Fibroblast of the conjunctiva (primary cell): ENCODE results near the gene RAMP1.
A peak's percentile ranks its signal among the peaks of the same experiment; 100 is the strongest.

Experiments used
- DNase-seq: peaks from one replicate; pipeline ENCODE4 v3.0.0-alpha.2; 2010; ENCODE audit warnings: low read depth

The RAMP1 gene

DNA sequence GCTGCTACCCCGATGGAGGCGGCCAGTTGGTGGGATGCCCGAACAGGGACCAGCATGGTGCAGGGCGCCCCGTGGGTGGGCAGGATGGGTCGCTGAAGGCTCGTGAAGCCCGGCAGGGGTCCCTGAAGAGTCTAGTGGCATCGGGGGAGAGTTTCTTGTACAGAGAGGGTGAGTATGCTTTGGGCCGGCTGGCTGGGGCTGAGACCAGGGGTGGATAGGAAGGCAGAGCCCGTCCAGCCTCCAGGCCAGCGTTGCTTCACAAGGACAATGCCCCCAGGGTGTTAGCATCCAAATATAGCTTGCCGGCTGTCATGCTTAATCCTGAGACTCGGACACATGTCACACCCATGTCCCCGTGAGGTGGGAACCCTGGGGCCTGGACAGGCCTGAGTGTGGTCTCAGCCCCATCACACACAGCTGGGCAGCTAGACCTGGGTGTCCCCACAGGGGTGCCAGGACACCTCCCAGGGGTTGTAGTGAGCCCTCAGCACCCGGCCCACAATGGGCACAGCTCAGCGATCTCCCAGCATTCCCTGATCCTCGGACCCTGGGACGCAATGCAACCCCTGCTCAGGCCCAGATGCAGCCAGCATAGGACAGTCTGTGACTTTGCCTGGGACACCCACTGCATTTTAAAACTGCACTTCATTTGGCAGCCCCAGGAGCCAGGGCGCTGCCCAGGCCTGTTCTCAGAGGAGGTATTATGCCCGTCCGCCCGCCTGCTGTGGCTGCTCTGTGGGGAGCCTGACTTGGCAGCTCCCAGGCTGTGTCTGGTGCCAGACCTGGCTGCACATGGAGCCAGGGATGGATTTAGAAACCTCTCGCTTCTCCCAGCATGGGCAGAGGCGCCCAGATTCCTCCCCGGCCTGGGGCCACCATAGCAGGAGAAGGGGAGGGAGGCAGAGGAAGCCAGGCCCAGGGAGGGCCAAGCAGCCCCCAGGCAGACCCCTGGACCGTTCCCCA is 36.4 kb downstream of the RAMP1 start:
- no peak for DNase-seq

DNA sequence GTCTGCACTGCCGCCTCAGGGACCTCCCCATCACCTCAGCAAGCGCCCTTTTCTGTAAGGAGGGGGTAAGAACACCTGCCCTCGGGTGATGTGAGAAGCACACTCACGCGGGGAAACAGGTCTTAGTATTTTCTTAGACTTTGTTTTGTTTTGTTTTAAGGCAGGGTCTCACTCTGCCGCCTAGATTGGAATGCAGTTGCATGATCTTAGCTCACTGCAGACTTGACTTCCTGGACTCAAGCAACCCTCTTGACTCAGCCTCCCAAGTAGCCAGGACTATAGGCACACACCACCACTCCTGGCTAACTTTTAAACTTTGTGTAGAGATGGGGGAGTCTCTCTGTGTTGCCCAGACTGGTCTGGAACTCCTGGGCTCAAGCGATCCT is 37.1 kb downstream of the RAMP1 start:
- DNase-seq, result peak; percentile 9

DNA sequence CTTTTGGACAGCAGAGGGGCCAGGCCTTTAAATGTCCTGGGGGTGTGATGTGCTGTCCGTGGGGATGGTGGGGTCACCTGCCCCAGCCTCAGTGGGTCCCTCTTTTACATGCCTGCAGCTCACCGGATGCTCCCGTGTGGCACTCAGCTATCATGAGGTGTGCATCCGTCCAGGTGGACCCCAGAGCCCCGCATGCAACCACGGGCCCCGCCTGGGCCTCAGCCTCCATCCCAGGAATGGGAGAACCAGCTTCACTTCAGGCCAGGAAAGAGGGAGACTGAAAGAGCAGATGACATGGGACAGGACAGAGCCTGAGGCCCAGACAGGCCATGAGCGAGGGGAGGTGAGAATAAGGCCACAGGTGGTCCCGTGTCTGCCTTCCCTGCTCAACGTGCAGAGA is 37.5 kb downstream of the RAMP1 start:
- DNase-seq, result no peak

DNA sequence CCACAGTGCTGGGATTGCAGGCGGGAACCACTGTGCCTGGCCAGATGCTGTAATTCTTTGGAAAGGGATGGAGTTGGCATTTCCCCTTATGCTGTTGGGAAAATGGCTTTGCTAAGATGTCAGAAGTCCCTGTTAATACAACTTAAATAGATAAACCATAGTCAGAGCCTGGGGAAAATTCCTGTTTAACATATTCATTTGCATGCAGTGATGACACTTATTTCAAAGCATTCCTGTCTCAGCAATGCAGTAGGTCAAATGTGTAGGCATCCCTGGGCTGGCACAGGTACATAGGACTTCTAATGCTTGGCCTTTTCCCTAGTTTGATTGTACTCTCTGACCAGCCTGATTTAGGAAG is 38.6 kb downstream of the RAMP1 start:
- DNase-seq, result no peak

DNA sequence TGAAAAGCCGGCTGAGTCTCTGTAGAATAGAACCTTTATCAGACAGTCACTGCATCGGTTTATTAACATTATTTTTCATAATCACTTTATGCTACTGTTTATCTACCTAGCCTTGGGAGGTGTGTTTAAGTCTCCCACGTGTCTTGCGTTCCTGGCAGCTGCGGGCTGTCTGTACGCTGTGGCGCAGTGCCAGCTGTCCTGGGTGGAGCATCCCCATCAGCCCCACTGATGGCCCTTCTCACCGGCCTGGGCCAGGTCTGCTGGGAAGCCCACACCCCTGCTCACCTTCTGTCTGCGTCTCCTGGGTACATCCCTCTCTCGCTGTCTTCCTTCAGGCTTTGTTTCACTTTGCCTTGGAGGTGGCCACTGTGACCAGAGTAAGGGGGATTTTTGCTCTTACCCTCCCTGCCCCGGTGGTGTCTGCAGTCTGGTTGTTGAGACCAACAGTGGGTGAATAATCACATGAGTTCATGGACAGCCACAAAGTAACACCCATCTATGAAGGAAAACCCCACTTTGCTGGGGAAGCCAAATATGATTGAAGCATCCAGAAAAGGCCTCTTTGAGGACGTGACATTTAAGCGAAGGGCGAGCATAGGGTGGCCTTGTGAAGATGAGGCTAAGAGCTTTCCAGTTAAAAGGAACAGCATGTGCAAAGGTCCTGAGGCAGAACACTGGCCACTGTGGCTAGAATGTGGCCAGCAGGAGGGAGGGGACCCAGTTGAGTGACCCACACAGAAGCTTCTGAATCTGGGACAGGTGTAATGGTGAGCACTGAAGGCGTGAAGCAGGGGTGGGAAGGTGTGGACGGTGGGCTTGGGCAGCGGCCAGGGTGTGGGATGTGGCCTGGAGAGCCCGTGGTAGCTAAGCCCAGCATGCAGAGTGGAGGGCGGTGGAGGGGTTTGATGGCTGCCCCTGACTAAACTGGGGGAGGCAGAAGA is 41.7 kb downstream of the RAMP1 start:
- no peak for DNase-seq

DNA sequence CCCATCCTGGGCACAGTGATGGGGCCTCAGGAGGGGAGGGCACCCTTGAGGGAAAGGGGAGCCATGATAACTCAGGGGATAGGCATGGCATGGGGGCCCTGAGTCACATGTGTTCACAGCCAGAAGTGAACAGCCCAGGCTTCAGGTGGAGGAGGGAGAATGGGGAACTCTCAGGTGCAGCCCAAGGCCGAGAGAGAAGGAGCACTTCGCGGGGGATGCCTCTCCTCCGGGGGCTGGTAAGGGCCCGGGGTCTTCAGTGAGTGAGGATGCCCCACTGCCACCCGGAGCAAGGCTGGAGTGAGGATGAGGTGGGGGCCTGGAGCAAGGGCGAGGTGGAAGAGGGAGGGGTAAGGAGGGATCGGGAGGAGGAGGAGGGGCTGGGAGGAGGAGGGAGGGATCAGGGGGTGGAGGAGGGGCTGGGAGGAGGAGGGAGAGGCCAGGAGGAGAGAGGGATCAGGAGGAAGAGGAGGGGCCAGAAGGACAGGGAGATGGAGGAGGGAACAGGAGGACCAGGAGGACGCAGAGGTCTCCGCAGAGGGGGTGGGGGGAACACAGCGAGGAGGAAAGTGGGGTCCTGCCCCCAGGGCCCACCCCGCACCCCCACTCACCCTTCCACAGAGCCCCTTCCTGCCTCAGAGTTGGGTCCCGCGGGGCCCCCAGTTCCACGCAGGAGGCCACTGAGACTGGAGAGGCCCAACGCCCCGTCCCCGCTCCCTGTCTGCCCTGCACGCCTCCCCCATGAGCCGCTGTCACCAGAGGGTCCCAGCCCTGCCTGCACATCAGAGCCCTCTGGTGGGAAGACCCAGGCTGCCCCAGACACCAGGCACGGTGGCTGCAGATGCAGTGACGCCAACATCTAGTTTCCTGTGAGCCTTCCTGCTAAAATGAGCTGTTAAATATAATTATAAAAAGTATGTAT is 42.8 kb downstream of the RAMP1 start:
- no peak for DNase-seq

DNA sequence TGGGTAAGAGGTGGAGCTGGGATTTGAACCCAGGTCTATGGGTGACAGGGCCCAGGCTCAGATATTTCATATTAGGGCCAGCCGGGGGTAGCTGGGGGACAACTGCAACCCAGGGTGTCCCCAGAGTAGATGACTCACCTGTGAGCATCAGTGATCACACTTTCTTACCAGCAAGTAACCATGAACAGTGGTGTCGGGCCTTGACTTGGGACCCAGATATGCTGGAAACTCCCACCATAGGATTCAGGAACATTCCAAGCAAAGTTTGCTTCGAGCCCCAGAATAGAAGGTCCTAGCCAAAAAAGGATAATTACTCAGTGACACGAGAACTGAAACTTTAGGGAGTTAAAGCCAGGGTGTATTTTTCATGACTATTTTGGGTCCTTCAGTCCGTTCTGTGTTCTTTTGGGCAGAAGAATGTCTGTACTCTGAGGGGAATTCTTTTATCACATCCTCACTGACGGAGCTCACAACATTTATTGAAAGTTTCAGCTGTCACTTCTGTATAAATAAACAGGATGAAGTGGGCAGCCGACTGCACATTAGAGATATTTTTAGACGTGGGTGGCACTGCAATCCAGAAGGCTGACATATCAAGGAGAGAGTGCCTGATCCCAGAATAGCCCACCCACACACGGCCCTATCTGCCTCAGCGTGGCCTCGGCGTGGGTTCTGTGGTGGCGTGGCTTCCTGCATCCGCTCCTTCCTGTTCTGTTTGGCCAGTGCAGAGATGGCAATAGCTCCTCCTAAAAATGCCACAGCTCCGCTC is 45.6 kb downstream of the RAMP1 start:
- DNase-seq, result no peak

DNA sequence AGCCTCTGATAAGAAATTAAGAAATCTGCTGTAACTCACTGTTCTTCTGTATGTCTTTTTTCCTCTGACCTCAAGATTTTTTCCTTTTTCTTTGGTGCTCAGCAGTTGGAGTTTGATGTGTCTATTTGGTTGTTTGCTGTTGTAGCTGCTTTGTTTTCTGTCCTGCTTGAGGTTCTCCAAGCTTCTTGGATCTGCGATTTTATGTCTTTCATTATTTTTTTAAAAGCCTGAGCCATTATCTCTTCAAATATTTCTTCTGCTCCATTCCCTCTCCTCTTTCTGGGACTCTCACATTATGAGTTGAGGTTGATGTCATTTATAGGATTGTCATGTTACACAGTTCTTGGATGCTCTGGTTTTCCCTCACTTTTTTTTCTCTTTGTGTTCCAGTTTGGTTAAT is 47.7 kb downstream of the RAMP1 start:
- DNase-seq, result no peak

DNA sequence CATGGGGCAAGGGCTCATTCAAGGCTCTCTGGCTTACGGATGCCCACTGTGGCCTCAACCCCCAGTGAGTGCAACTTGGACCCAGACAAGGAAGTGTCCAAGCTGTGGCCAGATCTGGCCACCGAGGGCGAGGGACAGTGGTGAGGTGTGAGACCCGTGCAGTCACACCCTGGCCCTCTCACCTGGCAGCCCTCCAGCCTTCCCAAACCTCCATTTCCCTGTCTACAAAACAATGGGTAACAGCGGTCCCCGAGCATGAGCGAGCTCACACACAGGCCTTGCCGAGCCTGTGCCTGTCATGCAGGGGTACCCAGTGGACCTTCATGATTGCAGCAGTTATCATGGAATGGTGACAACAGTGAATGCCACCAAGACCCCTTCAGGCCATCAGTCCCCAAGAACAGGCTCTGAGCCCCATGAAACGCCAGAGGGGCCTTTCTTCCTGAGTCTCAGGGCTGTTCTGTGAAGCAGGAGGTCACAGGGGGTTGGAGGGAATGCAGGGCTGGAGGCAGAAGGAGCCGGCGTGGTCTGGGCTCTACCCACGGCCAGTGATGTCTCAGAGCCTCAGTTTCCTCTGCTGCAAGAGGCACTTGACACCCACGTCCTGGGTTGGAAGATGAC is 49.8 kb downstream of the RAMP1 start:
- no peak for DNase-seq

DNA sequence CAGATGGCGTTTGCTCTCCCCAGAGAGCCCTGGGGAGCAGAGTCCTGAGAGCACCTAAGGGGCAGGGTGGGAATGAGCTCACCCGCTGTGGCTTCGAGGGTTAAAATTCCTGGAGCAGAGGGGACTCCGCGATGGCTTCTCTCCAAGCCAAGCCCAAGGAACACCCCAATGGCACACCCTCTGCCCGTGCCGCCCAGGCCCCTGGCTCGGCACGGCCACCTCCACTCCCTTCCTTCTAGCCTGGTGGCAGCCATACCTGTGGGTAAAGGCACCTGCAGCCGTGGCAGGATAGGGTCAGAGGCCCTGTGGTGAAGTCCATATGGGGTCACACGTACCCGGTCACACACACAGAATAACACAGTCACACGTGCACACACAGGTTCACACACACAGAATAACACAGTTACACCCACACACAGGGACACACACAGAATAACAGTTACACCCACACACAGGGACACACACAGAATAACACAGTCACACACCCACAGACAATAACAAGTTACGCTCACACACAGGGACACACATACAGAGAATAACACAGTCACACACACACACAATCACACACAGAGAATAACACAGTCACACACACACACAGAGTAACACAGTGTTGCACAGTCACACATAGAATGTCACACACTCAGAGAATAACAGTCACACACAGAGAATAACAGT is 50.5 kb downstream of the RAMP1 start:
- no peak for DNase-seq

DNA sequence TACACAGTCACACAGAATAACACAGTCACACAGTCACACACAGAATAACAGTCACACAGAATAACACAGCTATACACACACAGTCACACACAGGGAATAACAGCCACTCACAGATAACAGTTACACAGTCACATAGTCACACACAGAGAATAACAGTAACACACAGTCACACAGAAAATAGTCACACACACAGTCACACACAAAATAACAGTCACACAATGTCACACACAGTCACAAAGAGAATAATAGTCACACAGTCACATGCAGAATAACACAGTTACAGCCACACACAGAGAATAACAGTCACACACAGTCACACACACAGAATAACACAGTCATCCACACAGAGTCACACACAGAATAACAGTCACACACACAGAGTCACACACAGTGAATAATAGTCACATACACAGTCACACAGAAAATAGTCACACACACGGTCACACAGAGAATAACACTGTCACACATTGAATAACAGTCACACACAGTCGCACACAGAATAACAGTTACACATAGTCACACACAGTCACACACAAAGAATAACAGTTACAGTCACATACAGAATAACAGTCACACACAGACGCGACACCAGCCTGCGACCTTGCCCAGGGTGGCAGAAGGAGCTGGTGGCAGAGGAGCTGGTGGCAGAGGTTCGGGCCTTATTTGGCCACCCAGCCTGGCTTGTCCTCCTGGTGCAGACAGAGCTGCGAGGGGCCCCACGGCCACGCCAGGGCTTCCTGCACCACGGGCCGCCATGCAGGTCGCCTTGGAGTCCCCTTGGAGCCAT is 51.3 kb downstream of the RAMP1 start:
- DNase-seq, result no peak

DNA sequence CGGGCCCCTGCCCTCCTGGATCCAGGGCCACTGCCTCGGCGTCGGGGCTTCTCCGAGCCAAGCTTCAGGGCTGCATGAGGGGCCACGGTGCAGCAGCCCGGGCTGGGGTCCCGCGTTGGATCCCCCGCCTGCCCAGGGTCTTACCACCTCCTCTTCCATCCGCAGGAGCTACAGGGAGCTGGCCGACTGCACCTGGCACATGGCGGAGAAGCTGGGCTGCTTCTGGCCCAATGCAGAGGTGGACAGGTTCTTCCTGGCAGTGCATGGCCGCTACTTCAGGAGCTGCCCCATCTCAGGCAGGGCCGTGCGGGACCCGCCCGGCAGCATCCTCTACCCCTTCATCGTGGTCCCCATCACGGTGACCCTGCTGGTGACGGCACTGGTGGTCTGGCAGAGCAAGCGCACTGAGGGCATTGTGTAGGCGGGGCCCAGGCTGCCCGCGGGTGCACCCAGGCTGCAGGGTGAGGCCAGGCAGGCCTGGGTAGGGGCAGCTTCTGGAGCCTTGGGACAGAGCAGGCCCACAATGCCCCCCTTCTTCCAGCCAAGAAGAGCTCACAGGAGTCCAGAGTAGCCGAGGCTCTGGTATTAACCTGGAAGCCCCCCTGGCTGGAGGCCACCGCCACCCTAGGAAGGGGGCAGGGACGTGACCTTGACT is 52.1 kb downstream of the RAMP1 start:
- no peak for DNase-seq

DNA sequence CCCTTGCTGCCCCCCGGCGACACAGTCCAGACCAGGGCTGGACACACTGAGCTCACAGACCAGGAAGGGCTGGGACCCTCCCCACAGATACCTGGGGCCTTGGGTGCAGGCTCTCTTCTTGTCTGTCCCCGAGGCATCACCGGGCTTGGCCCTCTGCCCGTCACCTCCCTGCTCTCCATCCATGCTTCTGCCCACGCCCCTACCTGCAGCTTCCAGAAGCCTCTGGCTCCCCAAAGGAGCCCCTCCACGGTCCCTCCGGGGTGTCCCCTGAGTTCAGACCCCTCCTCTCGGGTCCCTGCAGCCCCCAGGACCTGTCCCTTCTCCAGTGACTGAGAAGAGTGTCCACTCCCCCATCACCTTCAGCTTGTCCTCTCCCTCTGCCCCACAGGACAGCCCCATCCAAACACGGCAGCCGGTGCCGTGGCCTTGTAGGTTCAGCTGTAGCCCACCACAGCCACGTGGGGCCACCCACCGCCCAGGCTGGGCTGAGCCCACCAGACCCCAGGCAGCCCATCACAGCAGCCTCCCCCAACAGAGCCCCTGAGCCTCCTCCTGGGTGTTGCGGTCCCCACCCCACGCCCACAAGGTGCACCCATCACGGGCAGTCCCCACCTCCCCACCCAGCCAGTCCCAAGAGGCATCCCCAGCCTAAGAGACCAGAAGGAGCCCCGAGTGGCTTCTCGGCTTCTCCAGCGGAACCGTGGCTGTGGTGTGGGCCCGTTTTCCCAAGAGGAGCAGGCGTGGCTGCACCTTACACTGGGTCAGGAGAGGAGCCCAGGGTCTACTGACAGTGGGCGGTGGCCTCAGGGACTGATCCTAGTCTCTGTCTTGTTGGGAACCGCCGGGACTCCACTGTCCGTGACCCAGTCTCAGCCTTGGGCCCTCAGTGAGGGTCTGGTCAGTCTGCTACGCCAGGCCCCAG is 53.1 kb downstream of the RAMP1 start:
- no peak for DNase-seq

DNA sequence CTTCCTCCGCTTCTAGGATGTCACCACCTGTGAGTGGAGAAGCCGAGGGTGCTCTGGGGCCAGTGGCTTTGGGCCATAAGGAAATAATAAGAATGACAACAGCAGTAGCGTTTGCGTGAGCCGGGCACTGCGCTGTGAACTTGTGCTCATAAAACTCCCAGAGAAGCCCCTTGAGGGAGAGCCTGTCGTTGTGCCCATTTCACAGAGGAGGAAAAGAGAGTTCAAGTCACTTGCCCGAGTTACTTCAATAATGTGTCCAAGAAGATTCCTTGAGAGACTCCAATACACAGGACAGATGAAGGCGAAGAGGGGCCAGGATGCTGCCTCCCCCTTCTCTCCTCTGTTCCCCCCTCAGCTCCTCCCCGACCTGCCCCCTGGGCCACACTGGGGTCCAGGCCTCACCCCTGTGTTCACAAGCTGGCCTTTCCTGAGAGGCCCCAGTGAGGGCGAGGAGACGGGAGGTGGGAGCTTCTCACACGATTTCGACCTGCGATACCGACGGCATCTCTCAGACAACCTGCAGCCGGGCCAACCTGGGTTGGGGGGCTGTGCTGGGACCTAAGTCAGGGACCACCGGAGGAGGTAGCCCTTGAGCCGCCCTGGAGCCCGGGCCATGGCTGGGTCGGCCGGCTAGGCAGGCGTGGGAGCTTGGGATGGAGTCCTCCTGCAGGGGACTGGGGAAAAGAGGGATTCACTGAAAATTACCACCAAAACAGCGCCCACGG is 53.9 kb downstream of the RAMP1 start:
- DNase-seq, result no peak

DNA sequence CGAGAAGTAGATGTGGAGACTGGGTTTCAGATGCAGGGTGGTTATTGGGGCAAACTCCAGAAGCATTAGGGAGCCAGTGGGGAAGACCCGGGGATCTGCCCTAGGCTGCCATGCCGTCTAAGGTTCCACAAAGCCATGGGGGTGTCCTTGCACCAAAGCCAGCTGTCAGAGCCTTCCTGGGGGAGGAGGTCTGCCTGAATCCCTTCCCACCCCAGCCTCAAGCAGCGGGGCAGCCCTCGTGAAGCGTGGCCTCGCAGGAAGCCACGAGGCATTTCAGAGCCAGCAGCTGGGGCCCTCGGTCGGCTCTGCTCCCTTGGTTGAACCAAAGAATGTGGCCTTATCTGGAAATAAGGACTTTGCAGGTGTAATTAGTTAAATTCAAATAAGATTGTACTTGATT is 56.2 kb downstream of the RAMP1 start:
- DNase-seq, result no peak

DNA sequence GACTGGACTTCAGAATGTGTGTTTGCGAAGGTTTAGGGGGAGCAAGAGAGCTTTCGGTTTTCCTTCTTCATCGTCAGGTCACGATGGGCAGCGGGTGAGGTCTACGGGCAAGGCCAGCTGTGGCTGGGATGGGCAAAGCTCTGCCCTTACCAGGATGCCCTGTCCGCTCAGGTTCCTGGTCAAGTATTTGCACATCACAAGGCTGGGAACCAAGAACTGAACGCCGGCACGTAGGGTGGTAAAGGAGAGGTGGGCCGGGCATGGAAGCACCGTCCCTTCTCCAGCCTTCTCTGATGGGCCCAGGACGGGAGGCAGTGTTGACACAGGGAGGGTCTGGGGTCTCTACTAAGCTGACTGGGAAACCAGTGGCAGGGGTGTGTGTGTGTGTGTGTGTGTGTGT is 56.9 kb downstream of the RAMP1 start:
- no peak for DNase-seq
